Measurements from ENCODE around the gene ACOX1.

- TF ChIP-seq YY1 (IDR thresholded peaks at IDR 0.05) = no peak
- no peak for TF ChIP-seq CTCF (IDR thresholded peaks at IDR 0.05; ENCODE audit: low read depth, low read length, missing input control)
- TF ChIP-seq TAF1 (conservative IDR thresholded peaks at IDR 0.05) = no peak
- no peak for TF ChIP-seq RAD21 (IDR thresholded peaks at IDR 0.05)
Measured at GRCh38 chr17:75909812-75910274, 69.1 kb downstream of the ACOX1 start.
